T-helper 1 cell treated with Interleukin-12 subunit alpha and Interleukin-12 subunit beta and Interleukin-4 antibody, amounts not matched to agents 30 μg/mL and 1 μg/mL, for 36 hours (primary cell): ENCODE results near the gene PCCA.
"Not testable (repeated sequence)": the region's sequence is repeated elsewhere in the genome, so short reads cannot be mapped to it uniquely, and the experiment has no call there.

ENCODE experiments used
- H3K27ac Mint-ChIP-seq: one replicate; pipeline ENCODE4 v1.8.0; 2021; ENCODE audit warnings: mild to moderate bottlenecking, mixed read lengths
- H3K27me3 Mint-ChIP-seq: one replicate; pipeline ENCODE4 v1.8.0; 2021; ENCODE audit warnings: low read depth, mixed read lengths
- H3K36me3 Mint-ChIP-seq: one replicate; pipeline ENCODE4 v1.8.0; 2021; ENCODE audit warnings: low read depth, mixed read lengths
- H3K4me1 Mint-ChIP-seq: one replicate; pipeline ENCODE4 v1.8.0; 2021; ENCODE audit warnings: low read depth, mixed read lengths
- H3K4me3 Mint-ChIP-seq: one replicate; pipeline ENCODE4 v1.8.0; 2021; ENCODE audit warnings: mild to moderate bottlenecking, moderate library complexity, mixed read lengths
- H3K9me3 Mint-ChIP-seq: one replicate; pipeline ENCODE4 v1.8.0; 2021; ENCODE audit warnings: mixed read lengths

Gene PCCA

GRCh38 chr13:100211016-100211710, 122.3 kb downstream of the PCCA start:
- no peak overlapping the region for H3K4me3 Mint-ChIP-seq
- H3K36me3 Mint-ChIP-seq, result peaks cover 15% of the 10 kb centered on the region
- H3K27me3 Mint-ChIP-seq, result no peaks in the 10 kb centered on the region
- H3K4me1 Mint-ChIP-seq, result peaks cover 7% of the 10 kb centered on the region
- peaks cover 6% of the 10 kb centered on the region for H3K9me3 Mint-ChIP-seq
- H3K27ac Mint-ChIP-seq, result no peak overlapping the region

DNA sequence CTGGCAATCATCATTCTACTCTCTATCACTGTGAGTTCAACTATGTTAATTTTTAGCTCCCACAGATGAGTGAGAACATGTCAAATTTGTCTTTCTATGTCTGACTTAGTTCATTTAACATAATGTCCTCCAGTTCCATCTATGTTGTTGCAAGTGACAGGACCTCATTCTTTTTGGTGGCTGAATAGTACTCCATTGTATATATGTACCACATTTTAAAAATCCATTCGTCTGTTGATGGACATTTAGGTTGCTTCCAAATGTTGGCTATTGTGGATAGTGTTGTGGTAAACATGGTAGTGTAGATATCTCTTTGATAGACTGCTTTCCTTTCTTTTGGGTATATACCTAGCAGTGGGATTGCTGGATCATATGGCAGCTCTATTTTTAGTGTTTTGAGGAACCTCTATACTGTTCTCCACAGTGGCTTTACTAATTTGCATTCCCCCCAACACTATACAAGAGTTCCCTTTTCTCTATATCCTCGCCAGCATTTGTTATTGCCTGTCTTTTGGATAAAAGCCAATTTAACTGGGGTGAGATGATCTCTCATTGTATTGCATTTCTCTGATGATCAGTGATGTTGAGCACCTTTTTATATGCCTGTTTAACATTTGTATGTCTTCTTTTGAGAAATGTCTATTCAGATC, 124.1 kb downstream of the PCCA start:
- Mint-ChIP-seq H3K4me1 (peaks cover 6% of the 10 kb centered on the region), H3K27me3 (no peaks in the 10 kb centered on the region), H3K27ac (no peak overlapping the region), H3K4me3 (no peak overlapping the region), H3K9me3 (peaks cover 6% of the 10 kb centered on the region), H3K36me3 (peaks cover 15% of the 10 kb centered on the region)

DNA sequence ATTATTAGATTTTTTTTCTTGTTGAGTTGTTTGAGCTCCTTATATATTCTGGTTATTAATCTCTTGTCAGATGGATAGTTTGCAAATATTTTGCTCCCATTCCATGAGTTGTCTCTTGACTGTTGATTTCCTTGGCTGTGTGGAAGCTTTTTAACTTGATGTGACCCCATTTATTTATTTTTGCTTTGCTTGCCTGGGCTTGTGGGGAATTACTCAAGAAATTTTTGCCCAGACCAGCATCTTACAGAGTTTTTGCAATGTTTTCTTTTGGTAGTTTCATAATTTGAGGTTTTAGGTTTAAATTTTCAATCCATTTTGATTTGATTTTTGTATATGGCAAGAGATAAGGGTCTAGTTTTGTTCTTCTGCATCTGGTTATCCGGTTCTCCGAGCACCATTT, 124.7 kb downstream of the PCCA start:
- no peak overlapping the region for H3K27ac Mint-ChIP-seq
- H3K9me3 Mint-ChIP-seq, result peaks cover 6% of the 10 kb centered on the region
- H3K27me3 Mint-ChIP-seq, result no peaks in the 10 kb centered on the region
- peaks cover 15% of the 10 kb centered on the region for H3K36me3 Mint-ChIP-seq
- peaks cover 2% of the 10 kb centered on the region for H3K4me1 Mint-ChIP-seq
- no peak overlapping the region for H3K4me3 Mint-ChIP-seq

DNA sequence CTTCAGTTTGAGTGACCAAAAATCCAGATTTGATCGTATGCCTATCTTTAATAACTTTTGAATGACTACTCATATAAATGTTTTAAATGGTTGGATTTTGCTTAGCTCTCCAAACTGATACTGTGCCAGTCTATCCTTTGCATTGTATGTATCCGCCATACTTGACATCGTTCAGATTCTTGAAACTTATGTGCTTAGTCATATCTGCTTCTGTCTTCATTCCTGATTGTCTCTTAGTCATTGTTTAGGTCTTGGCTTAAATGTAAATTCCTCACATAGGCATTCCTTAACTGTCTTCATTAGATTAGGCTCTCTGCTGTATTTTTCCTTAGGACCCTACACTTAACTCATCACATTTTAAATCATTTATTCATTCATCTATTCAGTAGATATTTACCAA, 126.0 kb downstream of the PCCA start:
- no peak overlapping the region for H3K4me3 Mint-ChIP-seq
- H3K27ac Mint-ChIP-seq, result no peak overlapping the region
- peaks cover 15% of the 10 kb centered on the region for H3K36me3 Mint-ChIP-seq
- H3K27me3 Mint-ChIP-seq, result no peaks in the 10 kb centered on the region
- H3K4me1 Mint-ChIP-seq, result no peaks in the 10 kb centered on the region
- peaks cover 6% of the 10 kb centered on the region for H3K9me3 Mint-ChIP-seq

- Mint-ChIP-seq H3K9me3 (no peaks in the 10 kb centered on the region), H3K27me3 (no peaks in the 10 kb centered on the region), H3K36me3 (peaks cover 4% of the 10 kb centered on the region), H3K27ac (no peak overlapping the region), H3K4me3 (no peak overlapping the region), H3K4me1 (no peaks in the 10 kb centered on the region)
These were observed 132.3 kb downstream of the PCCA start for GRCh38 chr13:100221166-100221565.

DNA sequence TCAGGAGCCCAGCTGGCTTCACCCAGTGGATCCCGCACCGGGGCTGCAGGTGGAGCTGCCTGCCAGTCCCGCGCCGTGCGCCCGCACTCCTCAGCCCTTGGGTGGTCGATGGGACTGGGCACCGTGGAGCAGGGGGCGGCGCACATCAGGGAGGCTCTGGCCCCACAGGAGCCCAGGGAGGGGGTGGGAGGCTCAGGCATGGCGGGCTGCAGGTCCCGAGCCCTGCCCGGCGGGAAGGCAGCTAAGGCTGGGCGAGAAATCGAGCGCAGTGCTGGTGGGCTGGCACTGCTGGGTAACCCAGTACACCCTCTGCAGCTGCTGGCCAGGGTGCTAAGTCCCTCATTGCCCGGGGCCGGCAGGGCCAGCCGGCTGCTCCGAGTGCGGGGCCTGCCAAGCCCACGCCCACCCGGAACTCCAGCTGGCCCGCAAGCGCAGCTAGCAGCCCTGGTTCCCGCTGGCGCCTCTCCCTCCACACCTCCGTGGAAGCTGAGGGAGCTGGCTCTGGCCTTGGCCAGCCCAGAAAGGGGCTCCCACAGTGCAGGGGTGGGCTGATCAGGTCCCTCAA, 135.2 kb downstream of the PCCA start:
- H3K27me3 Mint-ChIP-seq, H3K4me3 Mint-ChIP-seq, H3K27ac Mint-ChIP-seq, H3K9me3 Mint-ChIP-seq, H3K36me3 Mint-ChIP-seq, H3K4me1 Mint-ChIP-seq: not testable (repeated sequence)

DNA sequence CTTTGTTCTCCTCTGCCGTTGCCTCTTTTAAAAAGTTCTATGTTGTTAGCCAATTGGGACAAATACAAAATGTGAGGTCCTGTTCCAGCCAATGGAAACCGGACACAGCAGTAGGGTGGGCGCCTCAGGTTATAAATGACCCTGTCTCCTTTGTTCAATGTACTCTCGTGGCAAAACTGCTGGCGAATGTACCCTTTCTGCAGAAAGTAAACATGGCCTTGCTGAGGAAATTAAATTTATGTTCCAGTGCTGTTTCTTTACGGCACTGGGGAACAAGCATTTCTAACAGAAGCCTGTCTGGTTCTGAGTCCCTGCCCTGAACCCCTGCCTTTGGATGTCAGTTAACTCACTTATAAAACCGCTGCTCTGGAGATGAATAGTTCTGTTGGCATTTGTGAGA, 140.7 kb downstream of the PCCA start:
- Mint-ChIP-seq H3K4me3 (no peak overlapping the region), H3K4me1 (no peaks in the 10 kb centered on the region), H3K27ac (no peak overlapping the region), H3K9me3 (no peaks in the 10 kb centered on the region), H3K36me3 (no peaks in the 10 kb centered on the region), H3K27me3 (no peaks in the 10 kb centered on the region)

DNA sequence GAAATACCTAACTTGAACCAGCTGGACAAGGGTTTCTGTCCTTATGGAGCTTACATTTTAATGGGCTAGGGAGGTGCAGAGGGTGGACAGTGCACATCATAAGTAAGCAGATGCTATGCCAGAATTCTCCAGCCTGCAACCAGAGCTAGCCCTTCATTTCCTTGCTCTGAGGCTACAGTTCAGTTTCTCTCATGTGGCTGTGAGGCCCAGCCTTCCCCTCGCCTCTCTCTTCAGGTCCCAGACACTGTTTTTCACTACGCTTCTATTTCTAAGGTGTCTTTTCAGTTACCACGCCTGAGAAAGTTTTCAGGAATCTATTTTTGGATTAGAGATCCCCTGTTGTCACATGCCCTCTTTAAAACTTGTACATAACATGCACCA, 141.9 kb downstream of the PCCA start:
- Mint-ChIP-seq H3K36me3 (no peaks in the 10 kb centered on the region), H3K27me3 (no peaks in the 10 kb centered on the region), H3K27ac (no peak overlapping the region), H3K4me3 (no peak overlapping the region), H3K4me1 (peaks cover 4% of the 10 kb centered on the region), H3K9me3 (no peaks in the 10 kb centered on the region)

DNA sequence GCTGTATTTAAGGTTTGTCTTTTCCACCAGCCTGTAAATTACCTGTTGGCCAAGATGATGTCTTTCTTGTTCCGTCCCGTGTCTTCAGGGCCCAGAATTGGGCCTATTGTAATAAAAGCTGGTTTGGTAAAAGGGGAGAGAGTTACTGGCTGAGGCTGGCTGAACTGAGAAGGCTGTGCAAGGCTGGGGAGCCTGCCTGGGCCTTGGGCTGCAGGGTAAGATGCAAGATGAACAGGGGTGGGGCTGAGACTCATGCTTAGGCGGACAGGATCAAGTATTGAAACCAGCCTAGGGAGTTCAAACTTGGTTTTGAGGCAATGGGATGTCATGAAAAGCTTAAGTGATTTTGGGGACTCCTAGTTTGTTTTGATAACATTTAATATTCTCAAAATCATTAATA, 142.3 kb downstream of the PCCA start:
- no peaks in the 10 kb centered on the region for H3K36me3 Mint-ChIP-seq
- H3K27ac Mint-ChIP-seq, result no peak overlapping the region
- H3K4me3 Mint-ChIP-seq, result no peak overlapping the region
- no peaks in the 10 kb centered on the region for H3K9me3 Mint-ChIP-seq
- peaks cover 4% of the 10 kb centered on the region for H3K4me1 Mint-ChIP-seq
- H3K27me3 Mint-ChIP-seq, result no peaks in the 10 kb centered on the region

DNA sequence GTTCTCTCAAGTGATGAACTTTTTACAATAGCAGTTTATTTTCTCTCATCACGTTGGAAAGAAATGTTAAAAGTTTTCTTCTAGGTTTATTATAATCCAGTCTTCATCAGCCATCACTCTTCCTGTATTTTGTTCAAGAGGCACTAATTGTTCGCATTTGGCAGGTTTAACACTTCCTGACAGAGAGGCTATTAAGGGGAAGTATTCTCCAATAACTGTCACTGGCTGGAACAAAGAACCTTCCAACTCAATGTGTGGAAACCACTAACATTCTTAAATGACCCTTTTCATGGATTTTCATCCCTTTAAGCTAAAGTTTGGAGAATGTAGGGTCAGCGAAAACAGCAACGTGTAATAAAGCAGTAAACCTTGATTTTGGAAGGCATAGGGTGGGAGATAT, 145.1 kb downstream of the PCCA start:
- H3K27ac Mint-ChIP-seq, result no peak overlapping the region
- peaks cover 5% of the 10 kb centered on the region for H3K4me1 Mint-ChIP-seq
- H3K27me3 Mint-ChIP-seq, result no peaks in the 10 kb centered on the region
- no peak overlapping the region for H3K4me3 Mint-ChIP-seq
- H3K9me3 Mint-ChIP-seq, result no peaks in the 10 kb centered on the region
- H3K36me3 Mint-ChIP-seq, result peaks cover 5% of the 10 kb centered on the region

DNA sequence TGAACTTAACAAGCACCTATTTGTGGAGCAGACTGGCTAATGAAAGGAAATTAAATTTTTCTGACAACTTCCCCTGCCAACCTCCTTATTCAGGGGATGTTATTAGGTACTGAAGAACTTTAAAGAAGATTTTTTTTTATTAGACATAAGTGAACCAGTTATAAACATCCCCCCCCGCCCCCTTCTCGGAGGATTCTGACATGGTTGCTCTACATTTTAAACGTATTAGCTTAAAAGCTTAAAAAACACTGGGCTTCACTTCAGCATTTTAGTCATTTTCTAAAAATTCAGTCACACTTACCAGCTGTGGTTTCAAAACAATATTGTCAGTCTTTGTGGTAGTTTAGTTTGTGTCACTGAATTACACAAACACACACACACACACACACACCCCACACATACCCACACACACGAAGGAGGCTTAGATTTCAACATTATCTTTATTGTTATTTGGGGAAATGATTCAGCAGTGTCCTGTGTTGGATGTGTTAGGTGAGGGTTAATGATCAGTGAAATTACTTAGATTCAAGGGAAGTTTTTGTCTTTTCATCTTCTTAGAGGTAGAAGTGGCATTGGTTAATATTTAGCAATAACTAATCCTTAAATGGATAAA, 145.7 kb downstream of the PCCA start:
- Mint-ChIP-seq H3K36me3 (peaks cover 5% of the 10 kb centered on the region), H3K4me3 (no peak overlapping the region), H3K9me3 (no peaks in the 10 kb centered on the region), H3K4me1 (peaks cover 5% of the 10 kb centered on the region), H3K27ac (no peak overlapping the region), H3K27me3 (no peaks in the 10 kb centered on the region)

GRCh38 chr13:100235311-100235901, 146.5 kb downstream of the PCCA start:
- H3K27me3 Mint-ChIP-seq, result no peaks in the 10 kb centered on the region
- H3K4me3 Mint-ChIP-seq, result no peak overlapping the region
- H3K27ac Mint-ChIP-seq, result no peak overlapping the region
- peaks cover 5% of the 10 kb centered on the region for H3K36me3 Mint-ChIP-seq
- no peaks in the 10 kb centered on the region for H3K9me3 Mint-ChIP-seq
- H3K4me1 Mint-ChIP-seq, result peaks cover 5% of the 10 kb centered on the region

GRCh38 chr13:100240109-100240779, 151.4 kb downstream of the PCCA start:
- Mint-ChIP-seq H3K4me1 (peaks cover 5% of the 10 kb centered on the region), H3K36me3 (peaks cover 5% of the 10 kb centered on the region), H3K27me3 (no peaks in the 10 kb centered on the region), H3K4me3 (no peak overlapping the region), H3K27ac (no peak overlapping the region), H3K9me3 (no peaks in the 10 kb centered on the region)

DNA sequence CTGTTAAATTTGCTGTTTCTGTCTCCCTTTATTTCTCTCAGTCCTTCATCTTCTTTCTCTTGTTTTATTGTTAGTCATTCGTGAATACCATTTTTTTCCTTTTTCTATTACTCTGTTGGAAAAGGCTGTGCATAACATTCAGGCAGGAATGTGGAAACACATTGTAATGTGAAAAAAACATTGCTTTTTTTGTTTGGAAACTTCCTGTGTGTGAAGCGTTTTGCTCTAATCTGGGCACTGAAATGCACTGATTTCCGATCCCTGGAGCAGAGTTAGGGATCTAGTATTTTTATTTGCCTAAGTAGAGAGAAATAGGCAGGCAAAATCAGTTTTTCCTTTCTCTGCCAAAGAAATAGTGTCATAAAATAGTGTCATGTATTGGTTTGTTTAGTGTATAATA, 155.5 kb downstream of the PCCA start:
- Mint-ChIP-seq H3K4me3 (no peak overlapping the region), H3K27ac (no peak overlapping the region)

More for the DNA sequence above, 155.5 kb downstream of the PCCA start:
- H3K27me3 Mint-ChIP-seq, result no peaks in the 10 kb centered on the region
- no peaks in the 10 kb centered on the region for H3K4me1 Mint-ChIP-seq
- H3K9me3 Mint-ChIP-seq, result peaks cover 13% of the 10 kb centered on the region
- peaks cover 7% of the 10 kb centered on the region for H3K36me3 Mint-ChIP-seq
